ENCODE results near the gene ACTRT3. TPM values are rescaled to one million over a fixed set of nuclear protein-coding genes. Genes with fewer than 3 reads are reported as not detected.

ACTRT3 gene
- total RNA-seq, 1 experiment from 2014 or later, result 1.7 TPM

GRCh38 chr3:169759256-169759655 lies 10.1 kb downstream of the ACTRT3 start:
- BruUV-seq (replicated peaks), result no TSS peak
- ATAC-seq, result no peak
- H3K9me3 ChIP-seq (ENCODE audit: control insufficient read depth, insufficient read depth, low read depth, low read length), result no peaks in the 10 kb centered on the region
- H3K36me3 ChIP-seq (ENCODE audit: control insufficient read depth, insufficient read depth, low read length), result no peaks in the 10 kb centered on the region
- ChIA-PET POLR2A (interaction anchor here (0.6 kb wide), 1 partner anchor 1675 kb away, joined by 9 read pairs; no protein-coding TSS in a partner anchor), CTCF (no interaction called here)
- no peak overlapping the region for H3K4me3 ChIP-seq (ENCODE audit: low read depth in 2 of 2, low read length in 2 of 2)
- intact Hi-C loops (cut with micrococcal nuclease; ENCODE audit: unreplicated experiment), result no loop called here
- H3K27me3 ChIP-seq (ENCODE audit: control insufficient read depth, insufficient read depth, low read length), result peaks cover 8% of the 10 kb centered on the region
- no peak overlapping the region for H3K27ac ChIP-seq (ENCODE audit: low read length)
- in situ Hi-C loops (cut with HindIII; ENCODE audit: low pct_unique_long_range_greater_than_20kb, low sequenced_read_pairs), result no loop called here
- TF ChIP-seq SIN3A (IDR thresholded peaks at IDR 0.05; ENCODE audit: borderline replicate concordance, insufficient read depth, low read depth, low read length) (no peak), POLR2AphosphoS5 (IDR thresholded peaks at IDR 0.05; ENCODE audit: low read depth, low read length) (no peak), TCF7L2 (IDR thresholded peaks at IDR 0.05; ENCODE audit: low read depth, low read length) (no peak)
- TF ChIP-seq, protein P1, sequence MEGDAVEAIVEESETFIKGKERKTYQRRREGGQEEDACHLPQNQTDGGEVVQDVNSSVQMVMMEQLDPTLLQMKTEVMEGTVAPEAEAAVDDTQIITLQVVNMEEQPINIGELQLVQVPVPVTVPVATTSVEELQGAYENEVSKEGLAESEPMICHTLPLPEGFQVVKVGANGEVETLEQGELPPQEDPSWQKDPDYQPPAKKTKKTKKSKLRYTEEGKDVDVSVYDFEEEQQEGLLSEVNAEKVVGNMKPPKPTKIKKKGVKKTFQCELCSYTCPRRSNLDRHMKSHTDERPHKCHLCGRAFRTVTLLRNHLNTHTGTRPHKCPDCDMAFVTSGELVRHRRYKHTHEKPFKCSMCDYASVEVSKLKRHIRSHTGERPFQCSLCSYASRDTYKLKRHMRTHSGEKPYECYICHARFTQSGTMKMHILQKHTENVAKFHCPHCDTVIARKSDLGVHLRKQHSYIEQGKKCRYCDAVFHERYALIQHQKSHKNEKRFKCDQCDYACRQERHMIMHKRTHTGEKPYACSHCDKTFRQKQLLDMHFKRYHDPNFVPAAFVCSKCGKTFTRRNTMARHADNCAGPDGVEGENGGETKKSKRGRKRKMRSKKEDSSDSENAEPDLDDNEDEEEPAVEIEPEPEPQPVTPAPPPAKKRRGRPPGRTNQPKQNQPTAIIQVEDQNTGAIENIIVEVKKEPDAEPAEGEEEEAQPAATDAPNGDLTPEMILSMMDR (IDR thresholded peaks at IDR 0.05), result no peak
- TF ChIP-seq, protein P2, sequence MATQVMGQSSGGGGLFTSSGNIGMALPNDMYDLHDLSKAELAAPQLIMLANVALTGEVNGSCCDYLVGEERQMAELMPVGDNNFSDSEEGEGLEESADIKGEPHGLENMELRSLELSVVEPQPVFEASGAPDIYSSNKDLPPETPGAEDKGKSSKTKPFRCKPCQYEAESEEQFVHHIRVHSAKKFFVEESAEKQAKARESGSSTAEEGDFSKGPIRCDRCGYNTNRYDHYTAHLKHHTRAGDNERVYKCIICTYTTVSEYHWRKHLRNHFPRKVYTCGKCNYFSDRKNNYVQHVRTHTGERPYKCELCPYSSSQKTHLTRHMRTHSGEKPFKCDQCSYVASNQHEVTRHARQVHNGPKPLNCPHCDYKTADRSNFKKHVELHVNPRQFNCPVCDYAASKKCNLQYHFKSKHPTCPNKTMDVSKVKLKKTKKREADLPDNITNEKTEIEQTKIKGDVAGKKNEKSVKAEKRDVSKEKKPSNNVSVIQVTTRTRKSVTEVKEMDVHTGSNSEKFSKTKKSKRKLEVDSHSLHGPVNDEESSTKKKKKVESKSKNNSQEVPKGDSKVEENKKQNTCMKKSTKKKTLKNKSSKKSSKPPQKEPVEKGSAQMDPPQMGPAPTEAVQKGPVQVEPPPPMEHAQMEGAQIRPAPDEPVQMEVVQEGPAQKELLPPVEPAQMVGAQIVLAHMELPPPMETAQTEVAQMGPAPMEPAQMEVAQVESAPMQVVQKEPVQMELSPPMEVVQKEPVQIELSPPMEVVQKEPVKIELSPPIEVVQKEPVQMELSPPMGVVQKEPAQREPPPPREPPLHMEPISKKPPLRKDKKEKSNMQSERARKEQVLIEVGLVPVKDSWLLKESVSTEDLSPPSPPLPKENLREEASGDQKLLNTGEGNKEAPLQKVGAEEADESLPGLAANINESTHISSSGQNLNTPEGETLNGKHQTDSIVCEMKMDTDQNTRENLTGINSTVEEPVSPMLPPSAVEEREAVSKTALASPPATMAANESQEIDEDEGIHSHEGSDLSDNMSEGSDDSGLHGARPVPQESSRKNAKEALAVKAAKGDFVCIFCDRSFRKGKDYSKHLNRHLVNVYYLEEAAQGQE (IDR thresholded peaks at IDR 0.05; ENCODE audit: insufficient read depth in 1 of 2, low read depth in 2 of 2, low read length in 1 of 2), result no peak
- no peak for DNase-seq (ENCODE audit: low read depth, low spot score)
- H3K4me1 ChIP-seq (ENCODE audit: control insufficient read depth, insufficient read depth, low read length), result 0 out of 2 replicates have a peak, but pooled peaks cover 2% of the 10 kb centered on the region

- in situ Hi-C loops (cut with HindIII; ENCODE audit: low pct_unique_long_range_greater_than_20kb, low sequenced_read_pairs), result no loop called here
- no TSS peak for BruUV-seq (replicated peaks)
- intact Hi-C loops (cut with micrococcal nuclease; ENCODE audit: unreplicated experiment), result no loop called here
- TF ChIP-seq POLR2AphosphoS5 (IDR thresholded peaks at IDR 0.05; ENCODE audit: low read depth, low read length) (no peak), SIN3A (IDR thresholded peaks at IDR 0.05; ENCODE audit: borderline replicate concordance, insufficient read depth, low read depth, low read length) (no peak), TCF7L2 (IDR thresholded peaks at IDR 0.05; ENCODE audit: low read depth, low read length) (no peak)
- TF ChIP-seq, protein P1 (IDR thresholded peaks at IDR 0.05), result no peak
- TF ChIP-seq, protein P2 (IDR thresholded peaks at IDR 0.05; ENCODE audit: insufficient read depth in 1 of 2, low read depth in 2 of 2, low read length in 1 of 2), result no peak
- Histone ChIP-seq H3K4me3 (ENCODE audit: low read depth in 2 of 2, low read length in 2 of 2) (no peak overlapping the region), H3K4me1 (ENCODE audit: control insufficient read depth, insufficient read depth, low read length) (0 out of 2 replicates have a peak, but pooled peaks cover 2% of the 10 kb centered on the region), H3K27me3 (ENCODE audit: control insufficient read depth, insufficient read depth, low read length) (peaks cover 8% of the 10 kb centered on the region), H3K27ac (ENCODE audit: low read length) (no peak overlapping the region), H3K36me3 (ENCODE audit: control insufficient read depth, insufficient read depth, low read length) (no peaks in the 10 kb centered on the region), H3K9me3 (ENCODE audit: control insufficient read depth, insufficient read depth, low read depth, low read length) (no peaks in the 10 kb centered on the region)
- DNase-seq (ENCODE audit: low read depth, low spot score), result no peak
- ChIA-PET POLR2A (no interaction called here), CTCF (no interaction called here)
- ATAC-seq, result no peak
These were observed 10.9 kb downstream of the ACTRT3 start for GRCh38 chr3:169758359-169758994.
